ENCODE measurements around the gene CNP. TPM values are rescaled to one million over a fixed set of nuclear protein-coding genes. Genes with fewer than 3 reads are reported as not detected.
A peak's percentile ranks its signal among the peaks of the same experiment; 100 is the strongest.

CNP gene
- total RNA-seq, 2 donors from 2014 or later, result 64.3 to 79.6 TPM

DNA sequence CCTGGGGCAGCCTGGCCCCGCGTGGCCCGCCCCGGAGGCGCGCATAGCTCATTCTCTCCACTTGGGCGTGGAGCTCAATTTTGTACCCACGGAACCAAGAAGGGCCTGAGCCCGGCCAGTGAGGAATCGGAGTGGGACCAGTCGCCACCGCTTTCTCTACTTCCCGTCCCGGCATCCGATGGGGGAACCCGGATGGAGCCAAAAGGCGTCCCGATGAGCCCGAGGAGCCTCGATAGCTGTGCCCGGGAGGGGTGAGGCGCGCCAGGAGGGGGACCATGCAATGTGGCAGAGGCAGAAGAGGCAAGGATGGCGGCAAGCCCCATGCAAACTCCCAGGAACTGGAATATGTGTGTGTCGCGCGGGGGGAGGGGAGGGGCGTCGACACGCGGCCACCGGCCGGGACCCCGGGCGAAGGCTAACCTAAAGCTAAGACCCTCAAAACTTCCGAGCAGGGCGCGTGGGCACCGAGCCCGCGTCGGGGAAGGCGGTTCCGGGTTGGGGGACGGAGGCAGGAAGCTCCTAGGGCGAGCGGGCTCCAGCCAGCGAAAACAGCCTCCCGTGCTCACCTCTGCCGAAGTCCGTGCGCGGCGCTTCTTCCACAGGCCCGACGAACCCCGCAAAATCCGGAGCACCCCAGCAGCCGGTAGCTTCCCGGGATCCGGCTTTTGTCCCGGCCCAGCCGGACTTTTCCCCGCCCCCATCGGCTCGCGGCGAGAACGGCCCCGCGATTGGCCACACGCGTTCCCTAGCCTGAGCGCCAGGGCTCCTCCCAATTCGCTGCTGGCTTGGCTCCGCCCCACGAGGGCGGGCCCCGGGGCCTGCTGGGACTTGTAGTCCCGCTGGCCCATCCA, 48.1 kb upstream of the CNP start, which contains the start of gene ACLY:
Gene ACLY, minus strand, starts transcription at position 638 of the 851 bp plus-strand sequence. CDS start 5,078 bp downstream, outside the sequence.
- H3K27me3 Mint-ChIP-seq (ENCODE audit: insufficient read depth), result no peaks in the 10 kb centered on the region
- peaks cover 1% of the 10 kb centered on the region for H3K36me3 ChIP-seq (ENCODE audit: control insufficient read depth, insufficient read depth, low read length)
- 0% methylated on average over 23 to 79 of the region's 80 CpGs for WGBS, 2 experiments (ENCODE audit: insufficient coverage in 1 of 2, insufficient read length in 1 of 2)

GRCh38 chr17:41919165-41919817, 47.3 kb upstream of the CNP start:
- Mint-ChIP-seq H3K27me3 (ENCODE audit: insufficient read depth) (no peaks in the 10 kb centered on the region), H3K27ac (peak overlapping the region; percentile 94), H3K4me1 (peaks cover 35% of the 10 kb centered on the region), H3K36me3 (ENCODE audit: low read depth) (peaks cover 4% of the 10 kb centered on the region), H3K4me3 (peak overlapping the region; percentile 86), H3K9me3 (no peaks in the 10 kb centered on the region)
- peak; percentile 95 for DNase-seq
- Histone ChIP-seq H3K27ac (ENCODE audit: low read depth, low read length) (peak overlapping the region; percentile 86), H3K27me3 (ENCODE audit: control insufficient read depth, insufficient read depth, low read length, poor library complexity, severe bottlenecking) (no peaks in the 10 kb centered on the region), H3K4me3 (ENCODE audit: low read length) (peak overlapping the region; percentile 84), H3K9ac (ENCODE audit: extremely low read depth, low read length, poor library complexity, severe bottlenecking) (peak overlapping the region; percentile 65), H3K4me1 (ENCODE audit: control insufficient read depth, insufficient read depth, low read length) (peaks cover 13% of the 10 kb centered on the region), H3K9me3 (ENCODE audit: control insufficient read depth, low read length) (no peaks in the 10 kb centered on the region), H3K36me3 (ENCODE audit: control insufficient read depth, insufficient read depth, low read length) (no peaks in the 10 kb centered on the region)
- 2 to 6% methylated on average over 10 to 33 of the region's 33 CpGs for WGBS, 2 experiments (ENCODE audit: insufficient coverage in 1 of 2, insufficient read length in 1 of 2)
- TF ChIP-seq, protein P1, sequence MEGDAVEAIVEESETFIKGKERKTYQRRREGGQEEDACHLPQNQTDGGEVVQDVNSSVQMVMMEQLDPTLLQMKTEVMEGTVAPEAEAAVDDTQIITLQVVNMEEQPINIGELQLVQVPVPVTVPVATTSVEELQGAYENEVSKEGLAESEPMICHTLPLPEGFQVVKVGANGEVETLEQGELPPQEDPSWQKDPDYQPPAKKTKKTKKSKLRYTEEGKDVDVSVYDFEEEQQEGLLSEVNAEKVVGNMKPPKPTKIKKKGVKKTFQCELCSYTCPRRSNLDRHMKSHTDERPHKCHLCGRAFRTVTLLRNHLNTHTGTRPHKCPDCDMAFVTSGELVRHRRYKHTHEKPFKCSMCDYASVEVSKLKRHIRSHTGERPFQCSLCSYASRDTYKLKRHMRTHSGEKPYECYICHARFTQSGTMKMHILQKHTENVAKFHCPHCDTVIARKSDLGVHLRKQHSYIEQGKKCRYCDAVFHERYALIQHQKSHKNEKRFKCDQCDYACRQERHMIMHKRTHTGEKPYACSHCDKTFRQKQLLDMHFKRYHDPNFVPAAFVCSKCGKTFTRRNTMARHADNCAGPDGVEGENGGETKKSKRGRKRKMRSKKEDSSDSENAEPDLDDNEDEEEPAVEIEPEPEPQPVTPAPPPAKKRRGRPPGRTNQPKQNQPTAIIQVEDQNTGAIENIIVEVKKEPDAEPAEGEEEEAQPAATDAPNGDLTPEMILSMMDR (conservative IDR thresholded peaks at IDR 0.05), result no peak

More for the DNA sequence above, 48.1 kb upstream of the CNP start, which contains the start of gene ACLY:
- TF ChIP-seq, protein P1 (conservative IDR thresholded peaks at IDR 0.05), result no peak
- peak within 1 kb of the TSS; percentile 91 for H3K27ac ChIP-seq (ENCODE audit: low read depth, low read length)
- DNase-seq, result peak; percentile 100
- H3K4me3 ChIP-seq (ENCODE audit: low read length), result peak within 1 kb of the TSS; percentile 96
- no peaks in the 10 kb centered on the region for H3K27me3 ChIP-seq (ENCODE audit: control insufficient read depth, insufficient read depth, low read length, poor library complexity, severe bottlenecking)
- Mint-ChIP-seq H3K9me3 (no peaks in the 10 kb centered on the region), H3K36me3 (ENCODE audit: low read depth) (peaks cover 6% of the 10 kb centered on the region), H3K4me1 (peaks cover 43% of the 10 kb centered on the region), H3K4me3 (peak within 1 kb of the TSS; percentile 86), H3K27ac (peak within 1 kb of the TSS; percentile 94)
- H3K4me1 ChIP-seq (ENCODE audit: control insufficient read depth, insufficient read depth, low read length), result peaks cover 15% of the 10 kb centered on the region
- no peaks in the 10 kb centered on the region for H3K9me3 ChIP-seq (ENCODE audit: control insufficient read depth, low read length)
- H3K9ac ChIP-seq (ENCODE audit: extremely low read depth, low read length, poor library complexity, severe bottlenecking), result peak within 1 kb of the TSS; percentile 92

DNA sequence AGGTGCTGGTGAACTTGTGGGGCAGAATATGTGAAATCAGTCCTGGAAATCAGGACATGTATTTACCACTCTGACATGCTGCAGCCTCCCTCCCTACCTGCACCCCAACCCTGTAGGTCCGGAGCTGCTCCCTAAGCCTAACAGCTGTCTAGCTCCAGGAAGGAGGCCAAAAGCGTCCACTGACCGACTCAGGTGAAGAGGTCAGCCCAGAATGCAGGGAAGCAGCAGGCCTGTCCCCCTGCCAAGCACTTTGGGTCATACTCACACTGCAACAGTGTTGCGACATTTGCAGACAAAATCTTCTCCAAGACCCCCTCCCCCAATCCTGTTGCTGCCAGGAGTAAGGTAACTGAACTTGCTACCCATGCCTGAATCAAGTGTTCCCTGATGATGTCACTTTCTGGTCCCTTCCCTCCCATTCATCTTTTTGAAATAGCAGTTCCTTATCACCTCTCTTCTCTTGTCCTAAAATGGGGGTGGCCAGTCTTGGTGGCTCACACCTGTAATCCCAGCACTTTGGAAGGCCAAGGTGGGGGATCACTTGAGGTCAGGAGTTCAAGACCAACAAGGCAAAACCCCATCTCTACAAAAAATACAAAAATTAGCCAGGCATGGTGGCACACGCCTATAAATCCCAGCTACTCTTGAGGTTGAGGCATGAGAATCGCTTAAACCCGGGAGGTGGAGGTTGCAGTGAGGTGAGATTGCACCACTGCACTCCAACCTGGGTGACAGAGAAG, 46.6 kb upstream of the CNP start:
- Mint-ChIP-seq H3K4me3 (peak overlapping the region; percentile 86), H3K4me1 (peaks cover 28% of the 10 kb centered on the region), H3K9me3 (no peaks in the 10 kb centered on the region), H3K27me3 (ENCODE audit: insufficient read depth) (no peaks in the 10 kb centered on the region), H3K27ac (peak overlapping the region; percentile 94), H3K36me3 (ENCODE audit: low read depth) (peaks cover 4% of the 10 kb centered on the region)
- Histone ChIP-seq H3K4me3 (ENCODE audit: low read length) (peak overlapping the region; percentile 84), H3K9ac (ENCODE audit: extremely low read depth, low read length, poor library complexity, severe bottlenecking) (peak overlapping the region; percentile 65), H3K4me1 (ENCODE audit: control insufficient read depth, insufficient read depth, low read length) (peaks cover 7% of the 10 kb centered on the region), H3K36me3 (ENCODE audit: control insufficient read depth, insufficient read depth, low read length) (no peaks in the 10 kb centered on the region), H3K27ac (ENCODE audit: low read depth, low read length) (peak overlapping the region; percentile 86), H3K9me3 (ENCODE audit: control insufficient read depth, low read length) (no peaks in the 10 kb centered on the region), H3K27me3 (ENCODE audit: control insufficient read depth, insufficient read depth, low read length, poor library complexity, severe bottlenecking) (no peaks in the 10 kb centered on the region)
- DNase-seq, result peak; percentile 81
- TF ChIP-seq, protein P1 (conservative IDR thresholded peaks at IDR 0.05), result no peak
- 77 to 82% methylated on average over 4 to 7 of the region's 7 CpGs for WGBS, 2 experiments (ENCODE audit: insufficient coverage in 1 of 2, insufficient read length in 1 of 2)

Data from endodermal cell (in vitro differentiated cells).